Stomach (tissue), 4 donors: ENCODE measurements around the gene GMEB2.

Experiments used
- POLR2A ChIP-seq, 4 donors: fragments of 450-650 bp; IDR thresholded peaks; one replicate each; pipeline ENCODE4 v1.6.1; 2016; ENCODE audit warnings: antibody characterized with exemption in 4 of 4, control low read depth in 2 of 4, mild to moderate bottlenecking in 1 of 4, moderate library complexity in 1 of 4
- POLR2AphosphoS5 ChIP-seq, 3 donors: sonication (generic); formaldehyde crosslinking; IDR thresholded peaks; one replicate each; pipeline ENCODE4 v1.6.1; 2016; ENCODE audit warnings: antibody characterized with exemption in 3 of 3
- TF ChIP-seq, protein P1 (sequence below), 7 experiments: fragments of 450-650 bp in 4 of 7; fragments of 200-600 bp in 3 of 7; sonication (generic) in 3 of 7; IDR thresholded peaks; one replicate each; pipeline ENCODE4 v1.5.1; 2016 to 2019; ENCODE audit warnings: antibody characterized with exemption in 7 of 7, control low read depth in 2 of 7, mild to moderate bottlenecking in 1 of 7

DNA sequence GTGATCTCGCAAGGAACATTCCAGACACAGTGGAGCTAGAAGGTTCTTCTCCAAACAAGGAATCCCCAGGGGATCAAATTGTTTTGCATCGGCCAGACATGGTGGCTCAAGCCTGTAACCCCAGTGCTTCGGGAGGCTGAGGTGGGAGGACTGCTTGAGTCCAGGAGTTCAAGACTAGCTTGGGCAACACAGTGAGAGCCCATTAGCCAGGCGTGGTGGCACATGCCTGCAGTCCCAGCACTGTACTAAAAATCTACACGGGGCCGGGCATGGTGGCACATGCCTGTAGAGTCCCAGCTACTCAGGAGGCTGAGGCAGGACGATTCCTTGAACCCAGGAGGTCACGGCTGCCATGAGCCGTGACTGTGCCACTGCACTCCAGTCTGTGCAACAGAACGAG is 15.3 kb downstream of the GMEB2 start:
- TF ChIP-seq POLR2A (IDR thresholded peaks at IDR 0.05) = no peak
- TF ChIP-seq, protein P1, sequence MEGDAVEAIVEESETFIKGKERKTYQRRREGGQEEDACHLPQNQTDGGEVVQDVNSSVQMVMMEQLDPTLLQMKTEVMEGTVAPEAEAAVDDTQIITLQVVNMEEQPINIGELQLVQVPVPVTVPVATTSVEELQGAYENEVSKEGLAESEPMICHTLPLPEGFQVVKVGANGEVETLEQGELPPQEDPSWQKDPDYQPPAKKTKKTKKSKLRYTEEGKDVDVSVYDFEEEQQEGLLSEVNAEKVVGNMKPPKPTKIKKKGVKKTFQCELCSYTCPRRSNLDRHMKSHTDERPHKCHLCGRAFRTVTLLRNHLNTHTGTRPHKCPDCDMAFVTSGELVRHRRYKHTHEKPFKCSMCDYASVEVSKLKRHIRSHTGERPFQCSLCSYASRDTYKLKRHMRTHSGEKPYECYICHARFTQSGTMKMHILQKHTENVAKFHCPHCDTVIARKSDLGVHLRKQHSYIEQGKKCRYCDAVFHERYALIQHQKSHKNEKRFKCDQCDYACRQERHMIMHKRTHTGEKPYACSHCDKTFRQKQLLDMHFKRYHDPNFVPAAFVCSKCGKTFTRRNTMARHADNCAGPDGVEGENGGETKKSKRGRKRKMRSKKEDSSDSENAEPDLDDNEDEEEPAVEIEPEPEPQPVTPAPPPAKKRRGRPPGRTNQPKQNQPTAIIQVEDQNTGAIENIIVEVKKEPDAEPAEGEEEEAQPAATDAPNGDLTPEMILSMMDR (IDR thresholded peaks at IDR 0.05) = no peak
- TF ChIP-seq POLR2AphosphoS5 (IDR thresholded peaks at IDR 0.05) = no peak
